H9 (cell line): ENCODE results near the gene OR4C46. TPM values are rescaled to one million over a fixed set of nuclear protein-coding genes. Genes with fewer than 3 reads are reported as not detected.
"Not testable (repeated sequence)": the region's sequence is repeated elsewhere in the genome, so short reads cannot be mapped to it uniquely, and the experiment has no call there.

ENCODE experiments used
- DNase-seq: peaks from one replicate; pipeline ENCODE4 v3.0.0-alpha.2; 2017
- H2AFZ ChIP-seq: one replicate; pipeline ENCODE4 v1.6.1; 2013; ENCODE audit warnings: mild to moderate bottlenecking, low read length, control low read depth, moderate library complexity
- H2AK5ac ChIP-seq: 2 replicates; pipeline ENCODE4 v1.6.1; 2013; ENCODE audit warnings: low read length, control low read depth, mixed read lengths; ENCODE audit not compliant: insufficient read length
- H2BK120ac ChIP-seq: one replicate; pipeline ENCODE4 v1.6.1; 2013; ENCODE audit warnings: low read depth, mild to moderate bottlenecking, low read length, control low read depth, inconsistent platforms; ENCODE audit not compliant: poor library complexity, severe bottlenecking
- H2BK12ac ChIP-seq: 2 replicates; pipeline ENCODE4 v1.6.1; 2013; ENCODE audit warnings: low read length, control low read depth, mixed read lengths, low read depth; ENCODE audit not compliant: insufficient read length
- H2BK15ac ChIP-seq: 2 replicates; pipeline ENCODE4 v1.6.1; 2013; ENCODE audit warnings: low read depth, low read length, control low read depth
- H2BK20ac ChIP-seq: one replicate; pipeline ENCODE4 v1.6.1; 2013; ENCODE audit warnings: low read depth, mild to moderate bottlenecking, low read length, control low read depth, inconsistent platforms; ENCODE audit not compliant: poor library complexity, severe bottlenecking
- H2BK5ac ChIP-seq: 2 replicates; pipeline ENCODE4 v1.6.1; 2013; ENCODE audit warnings: low read length, control low read depth, mixed read lengths; ENCODE audit not compliant: insufficient read length
- H3K14ac ChIP-seq: 2 replicates; pipeline ENCODE4 v1.6.1; 2013; ENCODE audit warnings: low read length, control low read depth; ENCODE audit not compliant: insufficient read depth
- H3K18ac ChIP-seq: 2 replicates; pipeline ENCODE4 v1.6.1; 2013; ENCODE audit warnings: low read depth, mild to moderate bottlenecking, mixed read lengths, low read length, control low read depth; ENCODE audit not compliant: insufficient read length
- H3K23ac ChIP-seq: 2 replicates; pipeline ENCODE4 v1.6.1; 2013; ENCODE audit warnings: low read length, control low read depth, mixed read lengths, low read depth; ENCODE audit not compliant: insufficient read length
- H3K23me2 ChIP-seq: 2 replicates; pipeline ENCODE4 v1.6.1; 2013; ENCODE audit warnings: low read depth, mild to moderate bottlenecking, mixed read lengths, low read length, control low read depth; ENCODE audit not compliant: insufficient read length, poor library complexity, severe bottlenecking
- H3K27ac ChIP-seq: 2 replicates; pipeline ENCODE4 v1.5.1; 2013; ENCODE audit warnings: low read length, control low read depth, mixed read lengths, low read depth; ENCODE audit not compliant: insufficient read length
- H3K27me3 ChIP-seq: 2 replicates; pipeline ENCODE4 v1.6.1; 2013; ENCODE audit warnings: low read length, control low read depth, inconsistent platforms; ENCODE audit not compliant: insufficient read depth
- H3K4ac ChIP-seq: 2 replicates; pipeline ENCODE4 v1.6.1; 2013; ENCODE audit warnings: low read depth, mild to moderate bottlenecking, control low read depth, inconsistent platforms, low read length, moderate library complexity
- H3K4me1 ChIP-seq: 2 replicates; pipeline ENCODE4 v1.6.1; 2013; ENCODE audit warnings: low read length, control low read depth, inconsistent platforms; ENCODE audit not compliant: insufficient read depth
- H3K4me2 ChIP-seq: 2 replicates; pipeline ENCODE4 v1.6.1; 2013; ENCODE audit warnings: low read length, control low read depth, mixed read lengths; ENCODE audit not compliant: insufficient read length, insufficient read depth
- H3K56ac ChIP-seq: 2 replicates; pipeline ENCODE4 v1.6.1; 2013; ENCODE audit warnings: low read depth, mild to moderate bottlenecking, mixed read lengths, low read length, control low read depth; ENCODE audit not compliant: insufficient read length
- H3K79me1 ChIP-seq: 2 replicates; pipeline ENCODE4 v1.6.1; 2013; ENCODE audit warnings: low read depth, mild to moderate bottlenecking, moderate library complexity, low read length, control low read depth, inconsistent platforms; ENCODE audit not compliant: insufficient read depth, poor library complexity, severe bottlenecking
- H3K79me2 ChIP-seq: 2 replicates; pipeline ENCODE4 v1.6.1; 2013; ENCODE audit warnings: low read length, control low read depth, inconsistent platforms; ENCODE audit not compliant: insufficient read depth
- H3K9ac ChIP-seq: 2 replicates; pipeline ENCODE4 v1.6.1; 2013; ENCODE audit warnings: low read length, control low read depth, mixed read lengths; ENCODE audit not compliant: insufficient read length; ENCODE audit errors: extremely low read depth
- H3K9me3 ChIP-seq: one replicate; pipeline ENCODE4 v1.6.1; 2013; ENCODE audit warnings: low read depth, low read length, inconsistent platforms; ENCODE audit not compliant: control insufficient read depth
- H3T11ph ChIP-seq: one replicate; pipeline ENCODE4 v1.6.1; 2013; ENCODE audit warnings: mild to moderate bottlenecking, low read length, control low read depth, inconsistent platforms
- H4K20me1 ChIP-seq: one replicate; pipeline ENCODE4 v1.6.1; 2013; ENCODE audit not compliant: control insufficient read depth, insufficient read length, insufficient read depth
- H4K5ac ChIP-seq: 2 replicates; pipeline ENCODE4 v1.6.1; 2013; ENCODE audit warnings: low read depth, mild to moderate bottlenecking, mixed read lengths, low read length, control low read depth; ENCODE audit not compliant: insufficient read length
- H4K8ac ChIP-seq: replicated peaks from 2 replicates; pipeline ENCODE4 v1.6.1; 2013; ENCODE audit warnings: low read length, control low read depth, mixed read lengths, low read depth; ENCODE audit not compliant: insufficient read length
- H4K91ac ChIP-seq: 2 replicates; pipeline ENCODE4 v1.6.1; 2013; ENCODE audit warnings: low read depth, mild to moderate bottlenecking, moderate library complexity, mixed read lengths, low read length, control low read depth; ENCODE audit not compliant: insufficient read length
- H3K27ac Mint-ChIP-seq, 3 experiments: 2 replicates in 2 of 3; 3 replicates in 1 of 3; pipeline ENCODE4 v1.8.0; 2020 to 2021; ENCODE audit warnings: mixed read lengths in 3 of 3, mild to moderate bottlenecking in 1 of 3, moderate library complexity in 1 of 3
- H3K27me3 Mint-ChIP-seq: 2 replicates; pipeline ENCODE4 v1.8.0; 2021; ENCODE audit warnings: low read depth, mild to moderate bottlenecking, moderate library complexity, mixed read lengths
- H3K36me3 Mint-ChIP-seq, 3 experiments: 2 replicates in 2 of 3; 3 replicates in 1 of 3; pipeline ENCODE4 v1.8.0; 2020 to 2021; ENCODE audit warnings: low read depth in 3 of 3, mixed read lengths in 3 of 3; ENCODE audit not compliant: insufficient read depth in 1 of 3
- H3K4me1 Mint-ChIP-seq, 2 experiments: 2 replicates each; pipeline ENCODE4 v1.8.0; 2020; ENCODE audit warnings: mixed read lengths in 2 of 2
- H3K4me3 Mint-ChIP-seq, 2 experiments: 2 replicates in 1 of 2; 3 replicates in 1 of 2; pipeline ENCODE4 v1.8.0; 2020 to 2021; ENCODE audit warnings: mild to moderate bottlenecking in 2 of 2, mixed read lengths in 2 of 2, moderate library complexity in 1 of 2
- H3K9me3 Mint-ChIP-seq, 2 experiments: 2 replicates in 1 of 2; 3 replicates in 1 of 2; pipeline ENCODE4 v1.8.0; 2020; ENCODE audit warnings: mild to moderate bottlenecking in 2 of 2, mixed read lengths in 2 of 2, moderate library complexity in 1 of 2
- WGBS: extraction: QIAGEN DNeasy Blood & Tissue Kit; methylation state at CpG from one replicate; pipeline ENCODE4 v1.1.7; 2013; ENCODE audit warnings: missing lambda C conversion rate, low lambda C conversion rate, mixed read lengths; ENCODE audit not compliant: insufficient read length; ENCODE audit errors: extremely low coverage; 5-methylcytosine and 5-hydroxymethylcytosine counted together
- total RNA-seq: library from RNA; stranded (reverse); gene quantifications from 2 replicates; pipeline ENCODE4 v1.2.1, GENCODE V29; 2021

Gene OR4C46
- total RNA-seq, 1 experiment from 2014 or later, result not detected

DNA sequence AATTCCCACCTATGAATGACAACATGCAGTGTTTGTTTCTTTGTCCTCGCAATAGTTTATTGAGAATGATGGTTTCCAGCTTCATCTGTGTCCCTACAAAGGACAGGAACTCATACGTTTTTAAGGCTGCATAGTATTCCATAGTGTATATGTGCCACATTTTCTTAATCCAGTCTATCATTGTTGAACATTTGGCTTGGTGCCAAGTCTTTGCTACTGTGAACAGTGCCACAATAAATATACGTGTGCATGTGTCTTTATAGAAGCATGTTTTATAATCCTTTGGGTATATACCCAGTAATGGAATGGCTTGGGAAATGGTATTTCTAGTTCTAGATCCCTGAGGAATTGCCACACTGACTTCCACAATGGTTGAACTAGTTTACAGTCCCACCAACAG lies 42.4 kb downstream of the OR4C46 start:
- not testable (repeated sequence) for H3K18ac ChIP-seq, H3K23me2 ChIP-seq, DNase-seq, H3K27ac ChIP-seq, H3K27me3 ChIP-seq, H4K5ac ChIP-seq, H2BK12ac ChIP-seq, H2BK15ac ChIP-seq, H4K8ac ChIP-seq, H3K79me2 ChIP-seq, H2AK5ac ChIP-seq, H3K27ac Mint-ChIP-seq, H3K56ac ChIP-seq, H2BK5ac ChIP-seq, H3K4me2 ChIP-seq, H3K23ac ChIP-seq, H3K79me1 ChIP-seq, H3K4ac ChIP-seq, H3K4me1 ChIP-seq, H3K4me1 Mint-ChIP-seq, H3K14ac ChIP-seq, H3K9ac ChIP-seq, H4K91ac ChIP-seq, H3K4me3 Mint-ChIP-seq, H3K27me3 Mint-ChIP-seq, H2AFZ ChIP-seq, H4K20me1 ChIP-seq, H3T11ph ChIP-seq, H2BK20ac ChIP-seq, H2BK120ac ChIP-seq
- H3K9me3 ChIP-seq, result peaks cover 53% of the 10 kb centered on the region
- no CpG with 5 or more reads among the region's 3 CpGs for WGBS
- Mint-ChIP-seq H3K36me3 (peaks cover 12 to 30% (median 14%) of the 10 kb centered on the region in 3 experiments; a peak in 6 of 7 replicates), H3K9me3 (peaks cover 95 to 98% of the 10 kb centered on the region in 2 experiments)
